Stimulated activated CD8-positive, alpha-beta memory T cell treated with anti-CD3 and anti-CD28 coated beads, Interleukin-4, amount 100 ng/mL, for 1 hour (primary cell): ENCODE results near the gene AGPAT3.
"Not testable (repeated sequence)": the region's sequence is repeated elsewhere in the genome, so short reads cannot be mapped to it uniquely, and the experiment has no call there.

ENCODE experiments used
- DNase-seq, 2 donors: peaks; one replicate each; pipeline ENCODE4 v3.0.0-alpha.2; 2020; ENCODE audit warnings: low read depth in 2 of 2, low spot score in 1 of 2

The AGPAT3 gene

DNA sequence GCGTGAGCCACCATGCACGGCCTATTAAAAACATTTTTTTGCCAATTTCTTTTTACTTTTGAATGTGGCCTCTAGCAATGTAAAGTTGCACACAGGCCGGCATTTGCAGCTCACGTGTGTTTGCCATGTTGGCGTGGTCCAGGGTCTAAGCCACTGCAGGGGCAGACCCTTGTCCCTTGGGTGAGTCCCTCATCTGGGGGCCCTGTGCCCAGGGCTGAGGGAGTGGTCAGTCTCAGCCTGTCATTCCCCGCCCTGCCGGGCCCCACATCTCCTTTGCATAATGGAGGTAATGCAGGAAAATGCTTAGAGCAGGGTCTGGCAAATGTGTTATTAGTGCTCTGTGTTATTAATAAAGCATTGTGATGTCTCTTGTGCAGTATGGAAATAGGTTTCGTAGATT lies 16.9 kb downstream of the AGPAT3 start:
- DNase-seq, result no peak

DNA sequence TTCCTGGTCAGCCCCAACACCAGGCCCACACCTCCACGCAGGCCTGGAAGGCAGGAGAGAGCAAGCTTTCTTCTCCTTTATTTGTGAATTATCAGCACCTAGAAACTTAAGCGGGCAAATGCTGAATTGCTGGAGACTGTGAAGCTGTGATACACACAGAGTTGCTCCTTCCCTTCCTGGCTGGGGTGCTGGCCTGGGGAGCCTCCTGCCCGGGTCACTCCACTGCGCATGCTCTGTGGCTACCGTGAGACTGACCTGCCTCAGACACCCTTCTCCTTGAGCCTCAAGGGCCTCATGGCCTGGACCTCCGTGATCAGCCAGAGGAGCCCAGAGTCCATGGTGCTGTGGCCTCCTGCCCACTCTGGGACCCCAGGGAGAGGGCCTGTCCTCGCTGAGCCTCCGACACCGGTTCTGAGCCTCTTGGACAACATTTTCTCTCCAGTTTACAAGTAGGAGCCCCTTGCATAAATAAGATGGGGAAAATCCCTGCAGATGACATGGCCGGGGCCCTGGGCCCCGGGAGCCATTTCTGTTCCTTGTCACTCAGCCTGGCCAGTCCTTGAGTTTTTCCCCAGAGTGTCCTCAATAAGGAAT lies 18.0 kb downstream of the AGPAT3 start:
- no peak for DNase-seq

DNA sequence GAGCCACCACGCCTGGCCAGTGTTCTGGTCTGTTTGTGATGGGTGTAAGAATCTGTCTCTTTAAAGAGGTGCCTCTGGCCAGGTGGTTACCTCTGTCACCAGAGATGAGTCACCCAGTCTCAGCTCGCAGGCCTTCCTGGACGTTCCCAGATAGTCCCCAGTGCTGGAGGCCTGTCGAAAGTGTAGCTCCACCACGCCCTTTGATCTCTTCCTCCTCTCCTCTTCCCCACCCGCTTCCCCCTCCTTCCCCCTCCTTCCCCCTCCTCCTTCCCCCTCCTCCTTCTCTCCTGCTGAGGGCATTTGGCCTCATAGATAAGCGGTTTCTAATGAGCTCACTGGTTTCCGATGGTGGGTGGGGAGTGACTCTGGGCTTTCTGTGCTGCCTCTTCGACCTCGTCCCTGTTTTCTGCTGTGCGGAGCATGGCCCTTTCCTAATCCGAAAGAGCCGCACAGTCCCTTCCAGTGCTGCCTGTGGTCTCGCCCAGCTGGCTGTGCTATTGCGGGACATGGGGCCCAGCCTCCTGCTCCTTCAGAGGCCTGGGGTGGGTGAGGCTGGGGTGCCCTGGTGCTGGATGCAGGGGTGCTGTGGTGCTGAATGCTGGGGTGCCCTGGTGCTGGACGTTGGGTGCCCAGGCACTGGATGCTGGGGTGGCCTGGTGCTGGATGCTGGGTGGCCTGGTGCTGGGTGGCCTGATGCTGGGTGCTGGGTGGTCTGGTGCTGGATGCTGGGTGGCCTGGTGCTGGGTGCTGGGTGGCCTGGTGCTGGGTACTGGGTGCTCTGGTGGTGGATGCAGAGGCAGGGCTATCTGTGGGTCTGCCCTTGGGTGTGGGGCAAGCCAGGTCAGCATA lies 19.2 kb downstream of the AGPAT3 start:
- no peak for DNase-seq

DNA sequence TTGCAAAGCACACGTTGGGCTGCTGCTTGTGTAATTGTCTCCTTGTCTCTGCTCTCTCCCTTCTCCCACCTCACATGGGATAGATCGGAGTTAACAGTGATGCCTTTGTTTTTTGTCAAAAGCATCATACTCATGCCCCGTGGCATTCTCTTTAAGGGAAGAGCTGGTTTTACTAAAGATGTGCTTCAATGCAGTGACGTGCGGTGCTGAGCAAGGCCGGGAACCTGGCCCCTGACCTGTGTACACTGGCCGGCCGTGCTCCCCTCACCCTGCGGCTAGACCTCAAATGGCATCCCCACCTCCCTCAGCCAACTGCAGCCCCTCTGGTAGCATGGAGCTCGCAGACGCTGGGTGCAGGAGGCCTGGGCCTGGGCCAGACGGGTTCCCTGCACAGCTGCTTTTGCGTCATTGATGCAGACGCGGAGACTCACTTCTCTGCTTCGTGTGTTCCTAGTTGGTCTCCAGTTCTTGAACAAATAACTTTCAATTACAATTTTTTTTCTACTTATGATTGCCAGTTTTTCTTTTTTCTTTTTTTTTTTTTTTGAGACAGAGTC lies 19.9 kb downstream of the AGPAT3 start:
- DNase-seq, result no peak

DNA sequence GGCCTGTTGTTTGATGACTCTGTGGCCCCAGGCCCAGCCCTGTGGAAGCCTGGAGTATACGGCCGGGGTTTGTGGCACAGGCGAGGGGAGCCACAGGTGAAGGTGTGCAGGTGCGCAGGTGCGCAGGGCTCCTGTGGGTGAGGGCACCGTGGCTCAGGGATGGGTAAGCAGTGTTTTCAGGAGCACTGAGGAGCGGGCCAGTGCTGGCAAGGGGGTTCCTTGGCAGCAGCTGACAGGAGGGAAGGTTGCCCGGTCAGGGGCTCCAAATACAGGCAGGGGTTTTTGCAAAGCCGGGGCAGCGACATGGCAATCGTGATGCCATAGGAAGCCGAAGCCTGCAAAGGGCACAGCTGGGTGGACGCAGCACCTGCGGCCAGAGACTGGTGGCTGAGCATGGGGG lies 20.7 kb downstream of the AGPAT3 start:
- no peak for DNase-seq

DNA sequence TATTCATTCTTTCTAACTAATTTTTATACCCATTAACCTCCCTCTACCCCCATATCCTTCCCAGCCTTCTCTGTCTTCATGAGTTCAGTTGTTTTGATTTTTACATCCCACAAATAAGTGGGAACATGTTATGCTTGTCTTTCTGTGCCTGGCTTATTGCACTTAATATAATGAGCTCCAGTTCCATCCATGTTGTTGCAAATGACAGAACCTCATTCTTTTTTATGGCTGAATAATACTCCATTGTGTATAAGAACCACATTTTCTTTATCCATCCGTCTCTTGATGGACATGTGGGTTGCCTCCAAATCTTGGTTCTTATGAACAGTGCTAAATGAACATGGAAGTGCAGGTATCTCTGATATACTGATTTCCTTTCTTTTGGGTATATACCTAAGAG lies 21.5 kb downstream of the AGPAT3 start:
- no peak for DNase-seq

DNA sequence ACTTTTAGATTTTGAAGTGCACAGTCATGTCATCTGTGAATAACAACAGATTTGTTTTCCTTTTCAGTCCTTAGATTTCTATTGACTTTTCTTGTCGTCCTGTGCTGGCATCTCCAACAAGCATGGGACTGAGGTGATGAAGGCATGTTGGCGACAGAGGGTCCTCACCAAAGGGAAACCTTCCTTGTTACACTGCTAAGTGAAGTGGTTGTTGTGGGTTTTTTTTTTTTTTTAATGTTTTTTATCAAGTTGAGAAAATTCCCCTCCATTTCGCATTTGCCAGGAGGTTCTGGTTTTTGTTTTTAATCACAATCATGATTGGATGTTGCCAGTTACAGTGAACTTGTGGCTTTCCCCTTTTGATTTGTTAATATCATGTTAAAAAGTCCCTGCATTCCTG lies 24.0 kb downstream of the AGPAT3 start:
- no peak for DNase-seq

DNA sequence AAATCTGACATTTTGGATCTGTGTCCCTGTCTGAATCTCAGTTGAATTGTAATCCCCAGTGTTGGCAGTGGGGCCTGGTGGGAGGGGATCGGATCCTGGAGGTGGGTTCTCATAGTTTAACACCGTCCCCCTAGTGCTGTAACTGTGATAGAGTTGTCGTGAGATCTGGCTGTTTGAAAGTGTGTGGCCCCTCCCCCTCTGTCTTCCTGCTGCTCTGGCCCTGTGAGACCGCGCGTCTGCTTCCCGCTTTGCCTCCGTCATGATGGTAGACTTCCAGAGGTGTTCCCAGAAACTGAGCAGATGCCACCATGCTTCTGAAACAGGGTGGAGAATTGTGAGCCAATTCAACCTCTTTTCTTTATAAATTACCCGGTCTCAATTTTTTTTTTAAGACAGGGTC lies 25.0 kb downstream of the AGPAT3 start:
- no peak for DNase-seq

DNA sequence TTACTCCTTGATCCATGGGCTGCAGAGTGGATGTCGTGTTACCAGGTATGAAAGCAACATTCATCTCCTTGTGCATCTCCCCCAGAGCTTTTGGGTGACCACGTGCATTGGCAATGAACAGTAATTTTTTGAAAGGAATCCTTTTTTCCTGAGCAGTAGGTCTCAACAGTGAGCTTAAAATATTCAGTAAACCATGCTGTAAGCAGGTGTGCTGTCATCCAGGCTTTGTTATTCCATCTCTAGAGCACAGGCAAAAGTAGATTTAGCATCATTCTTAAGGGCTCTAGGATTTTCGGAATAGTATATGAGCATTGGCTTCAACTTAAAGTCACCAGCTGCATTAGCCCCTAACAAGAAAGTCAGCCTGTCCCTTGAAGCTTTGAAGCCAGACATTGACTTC lies 27.3 kb downstream of the AGPAT3 start:
- no peak for DNase-seq

DNA sequence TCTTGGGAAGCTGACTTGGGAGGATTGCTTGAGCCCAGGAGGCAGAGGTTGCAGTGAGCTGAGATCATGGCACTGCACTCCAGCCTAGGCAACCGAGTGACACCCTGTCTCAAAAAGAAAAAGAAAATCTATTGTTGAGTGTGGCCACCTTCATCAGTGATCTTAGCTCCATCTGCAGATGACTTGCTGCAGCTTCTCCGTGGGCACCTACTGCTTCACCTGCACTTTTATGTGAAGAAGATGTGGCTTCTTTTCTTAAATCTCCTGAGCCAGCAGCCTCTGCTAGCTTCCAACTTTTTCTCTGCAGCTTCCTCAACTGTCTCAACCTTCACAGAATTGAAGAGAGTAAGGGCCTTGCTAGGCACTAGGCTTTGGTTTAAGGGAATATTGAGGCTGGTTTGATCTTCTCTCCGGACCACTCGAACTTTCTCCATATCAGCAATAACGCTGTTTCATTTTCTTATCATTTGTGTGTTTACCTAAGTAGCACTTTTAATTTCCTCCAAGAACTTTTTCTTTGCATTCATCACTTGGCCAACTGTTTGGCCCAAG lies 28.0 kb downstream of the AGPAT3 start:
- no peak for DNase-seq

DNA sequence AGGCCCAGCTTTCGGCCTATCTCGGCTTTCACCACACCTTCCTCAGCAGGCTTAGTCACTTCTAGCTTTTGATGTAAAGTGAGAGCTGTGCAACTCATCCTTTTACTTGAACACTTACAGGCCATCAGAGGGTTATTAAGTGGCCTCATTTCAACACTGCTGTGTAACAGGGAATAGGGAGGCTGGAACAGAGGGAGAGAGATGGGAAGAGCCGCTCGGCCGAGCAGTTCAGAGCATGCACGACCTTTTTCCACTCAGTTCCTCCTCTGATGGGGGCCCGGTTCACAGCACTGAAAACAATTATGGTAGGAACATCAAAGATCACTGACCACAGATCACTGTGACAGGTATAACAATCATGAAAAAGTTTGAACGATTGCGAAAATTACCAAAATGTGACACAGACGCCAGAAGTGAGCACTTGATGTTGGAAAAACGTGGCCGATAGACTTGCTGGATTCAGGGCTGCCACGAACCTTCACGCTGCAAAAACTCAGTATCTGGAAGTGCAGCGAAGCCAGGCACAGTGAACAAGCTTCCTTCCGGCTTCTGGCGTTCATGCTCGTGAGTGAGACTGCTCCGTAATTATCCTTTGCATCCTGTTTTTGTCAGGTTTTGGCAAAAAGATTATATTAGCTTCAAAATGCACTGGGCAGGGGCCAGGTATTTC lies 28.6 kb downstream of the AGPAT3 start:
- DNase-seq, result no peak

DNA sequence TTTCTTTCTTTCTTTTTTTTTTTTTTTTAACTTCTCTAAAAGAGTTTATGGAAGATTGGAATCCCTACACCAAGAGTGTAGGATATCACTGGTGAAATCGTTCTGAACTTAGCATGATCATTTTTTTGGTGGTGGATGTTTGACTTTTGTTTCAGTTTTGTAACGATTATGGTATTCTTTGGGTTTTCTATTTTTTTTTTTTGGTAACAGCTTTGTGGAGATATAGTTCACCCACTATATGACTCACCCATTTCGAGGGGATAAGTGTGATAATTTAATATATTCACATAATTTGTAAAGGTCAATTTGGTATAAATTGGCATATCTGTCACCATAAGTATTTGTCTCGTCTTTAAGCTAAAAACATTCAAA lies 29.2 kb downstream of the AGPAT3 start:
- DNase-seq, result no peak

DNA sequence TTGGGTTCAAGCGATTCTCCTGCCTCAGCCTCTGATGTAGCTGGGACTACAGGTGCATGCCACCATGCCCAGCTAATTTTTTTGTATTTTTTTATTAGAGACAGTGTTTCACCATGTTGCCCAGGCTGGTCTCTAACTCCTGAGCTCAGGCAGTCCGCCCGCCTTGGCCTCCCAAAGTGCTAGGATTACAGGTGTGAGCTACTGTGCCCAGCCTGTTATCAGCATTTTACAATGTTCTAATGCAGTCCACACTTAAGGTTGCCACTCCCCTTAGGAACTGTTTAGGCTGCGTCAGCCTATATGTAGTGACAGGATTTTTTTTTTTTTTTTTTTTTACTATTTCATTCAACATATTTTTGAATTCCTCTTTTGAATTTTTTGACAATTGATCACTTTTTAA lies 30.2 kb downstream of the AGPAT3 start:
- DNase-seq, result no peak

DNA sequence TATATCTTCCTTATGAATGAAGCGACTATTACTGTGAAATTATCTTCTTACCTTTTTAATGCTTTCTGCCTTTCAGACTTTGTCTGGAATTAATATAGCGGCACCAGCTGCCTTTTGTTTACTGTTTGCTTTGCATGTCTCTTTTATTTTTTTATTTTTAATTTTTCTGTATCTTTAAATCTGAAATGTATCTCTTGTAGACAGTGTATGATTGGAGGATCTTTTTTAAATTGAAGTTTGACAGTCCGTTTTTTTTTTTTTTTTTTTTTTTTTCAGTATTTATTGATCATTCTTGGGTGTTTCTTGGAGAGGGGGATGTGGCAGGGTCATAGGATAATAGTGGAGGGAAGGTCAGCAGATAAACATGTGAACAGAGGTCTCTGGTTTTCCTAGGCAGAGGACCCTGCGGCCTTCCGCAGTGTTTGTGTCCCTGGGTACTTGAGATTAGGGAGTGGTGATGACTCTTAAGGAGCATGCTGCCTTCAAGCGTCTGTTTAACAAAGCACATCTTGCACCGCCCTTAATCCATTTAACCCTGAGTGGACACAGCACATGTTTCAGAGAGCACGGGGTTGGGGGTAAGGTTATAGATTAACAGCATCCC lies 31.8 kb downstream of the AGPAT3 start:
- DNase-seq, result not testable (repeated sequence)

DNA sequence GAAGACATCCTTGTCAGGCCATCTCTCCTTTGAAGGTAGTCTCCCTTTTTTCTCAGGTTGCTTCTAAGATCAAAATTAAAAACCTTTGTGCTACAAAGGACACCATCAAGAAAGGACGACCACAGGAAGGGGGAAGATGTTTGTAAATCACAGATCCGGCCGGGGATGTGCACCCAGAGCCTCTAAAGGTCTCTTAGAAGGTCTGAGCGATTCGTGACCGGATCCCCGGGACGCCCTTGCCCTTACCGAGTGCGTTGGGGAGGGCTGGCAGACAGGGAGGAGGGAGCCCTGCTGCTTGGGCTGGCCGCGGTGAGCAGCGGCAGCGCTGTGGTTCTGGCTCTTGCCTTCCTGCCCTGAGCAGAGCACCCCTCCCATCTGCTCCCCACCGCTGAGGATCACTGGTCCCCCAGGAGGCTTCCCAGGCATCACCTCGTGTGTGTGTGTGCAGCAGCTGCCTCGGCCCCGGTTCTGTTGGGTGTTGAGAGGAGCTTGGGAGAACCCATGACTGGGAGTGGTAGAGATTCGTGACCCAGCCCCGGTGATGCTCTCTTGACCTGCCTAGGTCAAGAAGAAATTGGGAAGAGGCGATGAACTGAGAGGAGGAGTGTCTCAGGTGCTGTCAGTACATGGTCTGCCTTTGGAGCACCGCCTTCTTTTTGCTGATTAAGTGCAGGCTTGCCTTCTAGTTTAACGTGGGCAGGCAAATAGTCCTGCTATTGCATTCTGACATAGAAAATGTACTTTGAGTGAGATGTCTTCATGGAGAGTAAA lies 34.5 kb downstream of the AGPAT3 start:
- DNase-seq, result no peak

DNA sequence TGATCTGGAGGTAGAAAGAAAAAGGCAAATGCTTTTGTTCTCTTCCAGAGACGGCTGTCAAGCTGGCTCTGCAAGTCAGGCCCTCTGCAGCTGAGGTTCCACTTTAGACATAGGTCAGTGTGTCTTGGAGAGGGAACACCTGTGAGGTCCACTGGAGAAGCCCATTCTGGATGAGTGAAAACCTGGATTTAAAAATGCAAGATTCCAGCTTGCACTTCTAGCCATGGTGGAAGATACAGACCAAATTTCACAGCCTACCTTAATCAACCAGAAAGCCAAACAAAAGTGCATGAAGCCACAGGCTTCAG lies 35.0 kb downstream of the AGPAT3 start:
- no peak for DNase-seq

DNA sequence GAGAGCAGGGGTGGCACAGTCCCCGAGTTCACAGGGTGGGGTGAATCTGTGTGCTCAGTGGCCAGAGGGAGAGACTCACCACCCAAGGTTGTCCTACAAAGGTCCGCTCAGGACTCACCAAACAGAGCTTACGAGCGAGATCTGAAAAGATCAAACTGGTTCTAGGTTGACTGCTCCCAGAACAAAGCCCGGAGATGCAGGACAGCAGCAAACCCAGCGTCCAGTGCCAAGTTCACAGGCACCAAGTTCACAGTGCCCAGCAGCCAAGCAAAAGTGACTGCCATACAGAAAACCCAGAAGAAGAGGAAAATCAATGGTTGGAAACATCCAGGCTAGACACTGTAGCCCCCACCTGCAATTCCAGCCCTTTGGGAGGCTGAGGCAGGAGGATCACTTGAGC lies 35.7 kb downstream of the AGPAT3 start:
- DNase-seq, result no peak

DNA sequence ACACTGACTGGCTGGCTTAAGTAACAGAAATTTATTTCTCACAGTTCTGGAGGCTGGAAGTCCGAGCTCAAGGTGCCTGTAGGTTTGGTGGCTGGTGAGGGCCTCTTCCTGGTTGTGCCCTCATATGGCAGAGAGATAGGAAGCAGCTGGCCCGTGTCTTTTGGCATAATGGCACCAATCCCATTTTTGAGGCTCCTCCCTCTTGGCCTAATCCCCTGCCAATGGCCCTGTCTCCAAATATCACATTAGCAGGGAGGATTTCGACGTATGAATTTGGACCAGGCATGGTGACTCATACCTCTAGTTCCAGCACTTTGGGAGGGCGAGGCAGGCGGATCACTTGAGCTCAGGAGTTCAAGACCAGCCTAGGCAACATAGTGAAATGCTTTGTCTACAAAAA lies 37.4 kb downstream of the AGPAT3 start:
- DNase-seq, result no peak

DNA sequence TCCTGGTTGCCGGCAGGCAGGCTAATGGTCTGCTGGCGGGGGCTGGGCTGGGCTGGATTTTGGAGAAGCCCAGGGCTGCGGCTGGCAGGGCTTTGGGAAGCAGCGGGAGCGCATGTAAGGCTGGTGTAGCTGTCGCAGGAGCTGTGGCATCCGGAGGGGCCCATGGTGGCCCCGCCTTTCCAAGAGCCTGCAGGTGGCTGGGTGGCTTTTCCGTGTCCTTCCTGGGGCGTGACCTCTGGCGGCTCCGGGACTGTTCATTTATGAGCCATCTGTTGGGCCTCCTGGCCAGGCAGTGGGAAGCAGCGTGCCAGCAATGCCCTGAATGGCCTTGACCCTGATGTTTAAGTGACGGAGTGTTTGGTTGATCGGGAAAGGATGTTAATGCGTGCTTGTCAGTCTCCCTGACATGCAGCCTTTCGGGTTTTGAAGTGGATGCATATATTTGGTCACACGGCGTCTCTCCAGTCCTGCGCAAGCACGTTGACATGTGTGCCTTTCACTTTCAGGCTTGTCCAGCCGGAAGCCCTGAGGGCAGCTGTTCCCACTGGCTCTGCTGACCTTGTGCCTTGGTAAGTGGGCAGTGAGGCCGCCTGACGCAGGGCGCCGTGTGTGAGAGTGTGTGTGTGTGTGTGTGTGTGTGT lies 38.5 kb downstream of the AGPAT3 start:
- DNase-seq, result no peak

DNA sequence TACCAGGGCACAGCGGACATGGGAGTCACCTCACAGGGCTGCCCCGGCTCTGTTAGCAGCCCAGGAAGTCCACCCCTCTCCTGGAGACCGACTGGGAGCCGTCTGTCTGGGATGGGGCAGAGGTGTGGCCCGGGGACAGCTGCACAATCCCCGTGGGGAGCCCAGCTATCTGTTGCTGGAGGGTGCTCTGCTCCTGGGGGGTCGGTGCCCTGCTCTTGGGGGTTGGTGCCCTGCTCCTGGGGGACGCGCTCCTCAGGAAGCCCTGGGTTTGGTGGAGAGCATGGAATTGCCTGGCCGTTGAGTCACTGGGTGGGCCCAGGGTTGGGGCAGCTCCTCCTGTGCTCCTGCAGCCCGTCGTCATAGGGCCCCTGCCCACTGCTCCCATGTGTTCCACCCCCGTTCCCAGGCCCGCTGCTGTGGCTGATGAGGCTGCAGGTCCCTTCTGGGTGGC lies 39.3 kb downstream of the AGPAT3 start:
- no peak for DNase-seq
